ENCODE measurements around the gene TUT4.
A peak's percentile ranks its signal among the peaks of the same experiment; 100 is the strongest.

TUT4 gene

GRCh38 chr1:52455686-52456085 is 97.2 kb downstream of the TUT4 start:
- no peak for DNase-seq

- no peak for DNase-seq
These were observed 98.1 kb downstream of the TUT4 start for GRCh38 chr1:52454779-52455178.

- no peak for DNase-seq
These were observed 98.8 kb downstream of the TUT4 start for GRCh38 chr1:52454127-52454526.

- no peak for DNase-seq
These were observed 108.4 kb downstream of the TUT4 start for GRCh38 chr1:52444463-52444862.

GRCh38 chr1:52439976-52440375 is 112.9 kb downstream of the TUT4 start:
- DNase-seq = no peak

- DNase-seq = no peak
These were observed 116.1 kb downstream of the TUT4 start for GRCh38 chr1:52436817-52437216.

GRCh38 chr1:52435650-52436049 is 117.2 kb downstream of the TUT4 start:
- no peak for DNase-seq

GRCh38 chr1:52435211-52435610 is 117.7 kb downstream of the TUT4 start:
- no peak for DNase-seq

- no peak for DNase-seq
These were observed 120.1 kb downstream of the TUT4 start for GRCh38 chr1:52432807-52433206.

- DNase-seq = no peak
These were observed 125.7 kb downstream of the TUT4 start for GRCh38 chr1:52427152-52427551.

GRCh38 chr1:52426371-52426770 is 126.5 kb downstream of the TUT4 start:
- DNase-seq = no peak

- no peak for DNase-seq
These were observed 128.1 kb downstream of the TUT4 start for GRCh38 chr1:52424813-52425212.

GRCh38 chr1:52424231-52424636 is 128.7 kb downstream of the TUT4 start:
- DNase-seq = no peak

- DNase-seq = no peak
These were observed 129.1 kb downstream of the TUT4 start for GRCh38 chr1:52423771-52424170.

- no peak for DNase-seq
These were observed 129.8 kb downstream of the TUT4 start for GRCh38 chr1:52423055-52423454.

GRCh38 chr1:52420713-52421112 is 132.2 kb downstream of the TUT4 start:
- DNase-seq = no peak

GRCh38 chr1:52416811-52417210 is 136.1 kb downstream of the TUT4 start:
- no peak for DNase-seq

- no peak for DNase-seq
These were observed 137.9 kb downstream of the TUT4 start for GRCh38 chr1:52414942-52415341.

GRCh38 chr1:52413410-52413989 is 139.4 kb downstream of the TUT4 start:
- no peak for DNase-seq

GRCh38 chr1:52404975-52405338 is 147.9 kb downstream of the TUT4 start:
- DNase-seq = no peak

- DNase-seq = peak; percentile 98
These were observed 148.5 kb downstream of the TUT4 start, which contains the start of the genes ORC1 and PRPF38A for GRCh38 chr1:52404116-52404974. Gene ORC1, minus strand, starts transcription at chr1:52404423. Its CDS starts 2,200 bp downstream, at chr1:52402223. Gene PRPF38A, plus strand, starts transcription at chr1:52404602. Its CDS starts 148 bp downstream, at chr1:52404750.

- peak; percentile 65 for DNase-seq
These were observed 149.3 kb downstream of the TUT4 start for GRCh38 chr1:52403566-52404115.

- no peak for DNase-seq
These were observed 150.0 kb downstream of the TUT4 start for GRCh38 chr1:52402860-52403240.

GRCh38 chr1:52400131-52400530 is 152.8 kb downstream of the TUT4 start:
- DNase-seq = no peak

Data from NCI-H2029 treated with DMSO at 0.1 percent for 48 hours (cell line).